ENCODE measurements around the gene HACD2.
"Not testable (repeated sequence)": the region's sequence is repeated elsewhere in the genome, so short reads cannot be mapped to it uniquely, and the experiment has no call there.

The HACD2 gene

GRCh38 chr3:123522320-123523022, 62.4 kb downstream of the HACD2 start:
- DNase-seq = no peak

DNA sequence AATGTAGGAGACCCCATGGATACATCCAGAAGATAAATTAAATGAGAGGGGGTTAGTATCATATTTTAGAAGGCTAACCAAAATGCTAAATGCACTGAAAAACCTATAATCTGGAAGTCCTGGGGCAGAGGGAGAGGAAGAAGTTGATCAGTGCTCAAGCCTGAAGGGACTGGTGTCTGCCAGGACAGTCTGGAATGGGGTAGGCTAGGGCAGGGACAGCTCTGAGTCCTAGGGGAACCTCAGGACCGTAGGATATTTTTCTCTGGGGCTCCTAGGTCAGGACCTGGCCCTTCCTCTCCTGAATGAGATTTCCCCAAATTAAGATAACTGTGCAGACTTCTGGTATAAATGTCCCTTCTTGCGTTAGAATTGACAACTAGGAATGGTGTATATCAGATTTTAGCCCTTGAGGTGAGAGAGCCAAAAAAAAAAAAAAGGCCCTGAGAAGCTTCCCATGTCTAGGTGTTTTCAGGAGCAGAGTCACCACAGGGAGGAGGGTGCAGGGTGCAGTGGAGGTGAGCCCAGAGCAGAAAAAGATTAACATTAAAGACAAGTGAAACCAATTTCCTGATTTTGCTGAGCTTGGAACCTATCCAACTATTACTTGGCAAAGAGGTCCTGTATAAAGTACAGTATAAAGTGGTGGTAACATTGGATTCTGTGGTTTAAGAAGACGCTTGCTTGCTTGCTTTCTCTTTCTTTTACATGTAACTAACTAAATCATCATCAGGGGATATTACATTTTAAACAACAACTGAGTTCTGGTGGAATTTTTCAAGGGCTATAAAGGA, 63.5 kb downstream of the HACD2 start:
- DNase-seq = no peak

GRCh38 chr3:123520656-123521055, 64.2 kb downstream of the HACD2 start:
- DNase-seq = no peak

GRCh38 chr3:123518892-123519485, 65.9 kb downstream of the HACD2 start:
- no peak for DNase-seq

DNA sequence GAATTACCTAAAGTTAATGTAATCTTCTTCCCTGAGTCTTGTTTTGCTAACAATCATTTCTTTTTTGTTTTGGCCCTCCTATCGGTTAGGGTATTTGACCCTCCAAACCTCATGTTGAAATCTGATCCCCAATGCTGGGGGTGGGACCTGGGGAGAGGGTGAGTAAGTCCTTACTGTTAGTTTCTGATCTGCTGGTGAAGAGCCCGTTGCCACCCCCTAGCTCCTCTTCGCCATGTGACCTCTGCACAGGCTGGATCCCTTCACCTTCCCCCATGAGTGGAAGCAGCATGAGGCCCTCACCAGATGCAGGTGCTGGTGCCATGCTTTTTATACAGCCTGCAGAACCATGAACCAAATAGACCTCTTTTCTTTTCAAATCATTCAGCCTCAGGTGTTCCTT, 73.1 kb downstream of the HACD2 start:
- no peak for DNase-seq

GRCh38 chr3:123511084-123511483, 73.8 kb downstream of the HACD2 start:
- DNase-seq = no peak

DNA sequence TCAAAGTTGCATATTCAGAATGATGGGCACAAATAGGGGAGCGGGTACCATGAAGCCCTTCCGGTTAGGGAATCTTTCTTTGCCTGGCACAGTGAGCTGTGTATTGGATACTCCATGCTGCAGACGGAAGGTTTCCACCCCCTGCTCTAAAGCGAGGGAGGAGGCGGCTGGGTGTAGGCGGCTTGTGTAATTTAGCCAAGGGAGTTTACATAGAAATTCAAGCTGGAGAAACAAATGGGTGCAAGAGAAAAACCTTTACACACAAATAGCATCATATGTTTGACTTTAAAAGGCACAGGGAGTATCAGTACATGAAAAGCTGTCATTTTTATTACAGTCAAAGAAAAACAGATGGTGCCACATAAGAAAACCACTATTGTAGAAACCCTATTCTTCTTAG, 76.7 kb downstream of the HACD2 start:
- DNase-seq = no peak

- DNase-seq = no peak
These were observed 79.0 kb downstream of the HACD2 start for GRCh38 chr3:123505820-123506219.

GRCh38 chr3:123503203-123503602, 81.7 kb downstream of the HACD2 start:
- DNase-seq = no peak

DNA sequence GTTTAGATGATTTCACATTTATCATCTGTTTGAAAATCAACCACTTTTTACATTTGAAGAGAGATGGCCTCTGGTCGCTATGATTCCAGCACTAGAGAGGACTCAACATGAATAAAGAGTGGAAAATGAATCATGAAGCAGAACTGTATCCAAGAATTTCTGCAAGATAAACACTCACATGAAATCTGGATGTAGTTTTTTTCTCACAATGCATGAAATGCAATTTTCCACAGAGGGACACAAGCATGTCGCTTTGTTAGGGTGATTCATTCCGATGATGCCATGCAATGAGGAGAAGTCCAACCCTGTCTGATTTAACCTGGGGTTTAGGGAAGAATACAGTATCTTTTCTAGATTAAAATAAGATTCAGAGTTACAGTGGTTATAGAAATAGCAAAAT, 85.5 kb downstream of the HACD2 start:
- DNase-seq = no peak

GRCh38 chr3:123498761-123499160, 86.1 kb downstream of the HACD2 start:
- DNase-seq = no peak

DNA sequence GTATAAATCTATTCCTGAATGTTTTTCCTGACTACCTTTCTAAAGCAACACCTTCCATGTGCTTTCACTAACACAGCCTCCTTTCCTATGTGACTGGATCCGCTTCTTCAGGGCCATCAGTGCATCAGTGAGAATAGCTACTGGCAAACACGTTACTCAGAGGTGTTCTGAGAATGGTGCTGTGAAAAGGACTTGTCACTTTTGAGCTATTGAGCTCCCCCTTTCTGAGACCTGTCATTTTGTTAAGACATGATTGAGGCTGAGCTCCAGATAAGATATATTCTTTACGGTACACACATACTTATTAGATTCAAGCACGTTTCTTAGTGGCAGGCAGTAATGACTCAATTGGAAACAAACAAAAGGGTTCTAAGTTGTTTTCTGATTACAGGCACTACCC, 90.9 kb downstream of the HACD2 start:
- no peak for DNase-seq

DNA sequence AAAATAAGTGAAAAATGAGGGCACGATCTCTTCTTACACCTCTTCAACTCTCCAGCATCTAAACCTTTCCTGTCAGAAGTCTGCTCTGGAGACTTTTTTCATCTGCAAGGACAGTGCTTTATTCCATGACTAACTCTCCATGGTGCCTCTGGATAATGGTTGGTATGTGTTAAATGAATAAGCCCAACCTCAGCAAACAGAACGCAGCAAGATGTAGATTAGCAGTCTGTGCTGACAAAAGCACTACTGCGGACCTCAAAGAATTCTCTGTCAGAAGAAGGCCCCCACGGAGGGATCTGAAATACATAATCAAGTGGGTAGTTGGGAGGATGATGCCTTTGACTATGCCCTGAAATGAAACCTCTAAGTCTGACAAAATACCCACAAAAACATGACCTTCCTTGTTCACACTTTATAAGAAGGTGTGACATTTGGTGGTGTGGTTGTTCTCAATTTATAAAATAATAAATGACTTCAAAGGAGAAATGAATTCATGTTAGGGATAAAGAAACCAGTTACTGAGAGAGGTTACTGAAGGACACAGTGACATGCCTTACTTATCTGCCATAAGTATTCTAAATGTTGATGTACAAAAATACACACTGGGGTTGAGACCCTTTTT, 92.8 kb downstream of the HACD2 start:
- DNase-seq = no peak

DNA sequence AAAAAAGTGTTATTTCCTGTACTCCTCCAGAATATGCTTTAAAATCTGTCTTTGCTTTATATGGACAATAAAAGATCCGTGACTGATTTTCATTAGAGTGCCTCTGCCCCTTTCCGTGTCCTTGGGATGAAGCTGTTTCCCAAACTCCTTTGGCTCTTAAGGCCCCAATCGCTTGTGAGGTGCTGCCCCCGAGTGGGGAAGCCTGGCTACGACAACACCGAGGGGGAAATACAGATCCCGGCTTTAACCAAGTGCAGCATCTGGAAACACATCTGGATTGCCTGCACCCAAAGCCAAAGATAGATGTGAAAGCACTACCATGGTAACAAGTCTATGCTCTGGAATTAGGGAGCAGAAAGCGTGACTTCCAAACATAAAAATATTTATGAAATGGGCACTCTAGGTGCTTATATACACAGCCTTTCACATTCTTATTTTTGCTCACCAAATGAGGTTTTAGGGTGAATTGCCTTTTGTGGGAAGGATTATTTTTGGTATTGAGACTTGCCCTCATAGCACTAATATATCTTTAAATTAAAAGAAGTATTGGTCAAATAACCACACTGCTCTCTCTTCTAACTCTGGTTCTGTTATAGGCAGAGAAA, 95.4 kb downstream of the HACD2 start:
- peak; percentile 75 for DNase-seq

DNA sequence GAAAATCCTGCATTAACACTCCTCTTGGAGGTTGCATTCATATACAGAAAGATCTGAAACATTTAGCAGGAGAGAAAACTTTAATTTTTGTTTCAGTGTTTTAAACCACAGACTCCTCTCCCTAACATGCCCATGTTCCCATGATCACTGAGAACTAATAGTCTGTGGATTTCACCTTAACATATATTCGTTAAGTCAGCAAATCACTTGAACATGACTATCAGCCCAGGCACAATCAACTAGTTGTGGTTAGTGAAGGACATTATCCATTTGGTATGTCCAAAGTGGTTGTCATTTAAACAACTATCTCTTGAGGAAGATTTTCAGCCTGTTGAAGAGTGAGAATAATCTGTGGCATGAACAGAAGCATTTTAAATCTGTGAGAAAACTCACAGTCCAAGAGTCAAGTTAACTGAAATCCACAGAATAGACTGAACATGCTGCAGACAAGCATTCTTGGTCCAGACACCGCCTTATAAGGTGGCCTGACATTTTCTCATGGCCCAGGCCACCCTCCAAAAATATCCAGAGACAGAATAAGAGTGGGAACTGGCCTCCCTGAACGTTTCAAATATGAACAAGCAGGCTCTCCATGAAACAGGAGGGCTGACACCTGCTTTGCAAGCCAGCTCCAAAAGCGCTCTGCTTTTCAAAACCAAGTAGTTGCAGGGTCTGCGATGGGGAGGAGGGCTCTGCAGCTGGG, 96.1 kb downstream of the HACD2 start:
- no peak for DNase-seq

DNA sequence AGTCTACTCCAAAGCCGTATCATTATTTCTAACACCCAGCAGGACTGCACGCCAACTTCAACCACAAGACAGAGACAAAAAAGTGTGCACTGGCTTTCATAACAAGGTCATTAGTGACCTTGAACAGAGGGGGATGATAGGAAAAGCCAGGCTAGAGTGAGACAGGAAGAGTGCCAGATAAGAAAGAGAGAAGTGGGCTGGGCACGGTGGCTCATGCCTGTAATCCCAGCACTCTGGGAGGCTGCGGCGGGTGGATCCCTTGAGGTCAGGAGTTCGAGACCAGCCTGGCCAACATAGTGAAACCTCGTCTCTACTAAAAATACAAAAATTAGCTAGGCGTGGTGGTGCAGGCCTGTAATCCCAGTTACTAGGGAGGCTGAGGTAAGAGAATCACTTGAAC, 97.8 kb downstream of the HACD2 start:
- DNase-seq = not testable (repeated sequence)

GRCh38 chr3:123486460-123486859, 98.4 kb downstream of the HACD2 start:
- DNase-seq = no peak

- DNase-seq = no peak
These were observed 99.3 kb downstream of the HACD2 start for GRCh38 chr3:123485551-123485950.

DNA sequence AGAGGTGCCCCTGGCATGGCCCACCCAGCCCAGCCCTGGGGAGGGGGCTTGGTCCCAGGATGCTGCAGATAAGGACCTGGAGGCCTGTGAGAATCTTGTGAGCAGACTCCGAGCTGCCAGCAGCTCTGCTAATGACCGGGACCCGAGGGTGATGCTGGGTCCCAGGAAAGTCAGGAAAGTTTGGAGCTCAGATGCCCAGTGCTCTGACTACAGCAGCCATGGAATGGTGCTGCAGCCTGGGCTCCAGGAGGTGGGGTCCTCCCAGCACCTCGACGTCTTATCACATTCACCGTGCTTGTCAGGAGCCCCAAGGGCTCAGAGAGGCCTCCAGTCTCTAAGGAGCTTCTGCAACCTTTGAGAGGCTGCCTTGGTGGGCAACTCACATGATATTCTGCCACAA, 101.7 kb downstream of the HACD2 start:
- DNase-seq = no peak

GRCh38 chr3:123481722-123482457, 103.0 kb downstream of the HACD2 start:
- no peak for DNase-seq

DNA sequence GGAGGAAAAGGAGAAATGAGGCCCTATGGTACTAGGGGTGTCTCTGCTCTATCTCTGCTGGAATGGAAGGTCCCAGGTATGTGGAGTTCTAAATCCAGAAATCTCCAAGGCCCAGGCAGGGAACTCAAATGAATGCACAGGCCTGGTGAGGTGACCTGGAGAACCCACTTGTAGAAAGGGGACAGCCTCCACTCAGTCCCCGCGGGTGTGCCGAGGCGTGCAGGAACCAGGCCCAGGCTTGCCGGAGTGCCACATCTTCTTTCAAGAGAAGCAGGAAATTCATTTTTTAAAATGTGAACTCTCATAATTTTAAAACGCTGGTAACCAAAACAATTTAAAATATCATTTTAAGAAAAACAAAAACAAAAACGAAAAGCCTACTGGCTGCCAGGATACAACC, 103.8 kb downstream of the HACD2 start:
- no peak for DNase-seq

- no peak for DNase-seq
These were observed 104.4 kb downstream of the HACD2 start for GRCh38 chr3:123480428-123480827.

All from activated CD8-positive, alpha-beta memory T cell treated with anti-CD3 and anti-CD28 coated beads, Interleukin-2, amount 50 U/mL, for 48 hours (primary cell).